Chondrocyte (in vitro differentiated cells): ENCODE measurements around the gene CFAP126. TPM values are rescaled to one million over a fixed set of nuclear protein-coding genes. Genes with fewer than 3 reads are reported as not detected.
A peak's percentile ranks its signal among the peaks of the same experiment; 100 is the strongest.
"Not testable (repeated sequence)": the region's sequence is repeated elsewhere in the genome, so short reads cannot be mapped to it uniquely, and the experiment has no call there.

ENCODE experiments used
- DNase-seq: peaks from one replicate; pipeline ENCODE4 v3.0.0; 2021; ENCODE audit warnings: mixed read lengths, low spot score
- H3K27ac Mint-ChIP-seq: one replicate; pipeline ENCODE4 v1.8.0; 2021; ENCODE audit warnings: mild to moderate bottlenecking, moderate library complexity, mixed read lengths; ENCODE audit not compliant: unreplicated experiment
- H3K27me3 Mint-ChIP-seq: 2 replicates; pipeline ENCODE4 v1.8.0; 2021; ENCODE audit warnings: low read depth, mixed read lengths
- H3K36me3 Mint-ChIP-seq: 2 replicates; pipeline ENCODE4 v1.8.0; 2021; ENCODE audit warnings: low read depth, mixed read lengths
- H3K4me1 Mint-ChIP-seq: 2 replicates; pipeline ENCODE4 v1.8.0; 2021; ENCODE audit warnings: low read depth, mild to moderate bottlenecking, mixed read lengths
- H3K4me3 Mint-ChIP-seq: one replicate; pipeline ENCODE4 v1.8.0; 2021; ENCODE audit warnings: mild to moderate bottlenecking, moderate library complexity, mixed read lengths; ENCODE audit not compliant: unreplicated experiment
- H3K9me3 Mint-ChIP-seq: 2 replicates; pipeline ENCODE4 v1.8.0; 2021; ENCODE audit warnings: low read depth, mixed read lengths
- CTCF ChIP-seq: fragments of 200-600 bp; sonication (generic); IDR thresholded peaks from 2 replicates; pipeline ENCODE4 v1.5.0; 2021; ENCODE audit warnings: antibody characterized with exemption, mild to moderate bottlenecking, moderate library complexity
- long read RNA-seq: library from polyadenylated mRNA; stranded (forward); transcript quantifications from one replicate; pipeline ENCODE4 v2.0.0, GENCODE V29; 2021
- total RNA-seq: library from RNA; stranded (reverse); gene quantifications from 3 replicates; pipeline ENCODE4 v1.2.1, GENCODE V29; 2021

Gene CFAP126, protein sequence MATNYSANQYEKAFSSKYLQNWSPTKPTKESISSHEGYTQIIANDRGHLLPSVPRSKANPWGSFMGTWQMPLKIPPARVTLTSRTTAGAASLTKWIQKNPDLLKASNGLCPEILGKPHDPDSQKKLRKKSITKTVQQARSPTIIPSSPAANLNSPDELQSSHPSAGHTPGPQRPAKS
- not detected in 3 replicates for total RNA-seq
- long read RNA-seq = 0 reads

GRCh38 chr1:161367684-161368400, at the start of gene CFAP126:
CFAP126 (minus strand) TSS chr1:161367876; CDS start chr1:161367868, 8 bp downstream.
- no peaks in the 10 kb centered on the region for H3K27me3 Mint-ChIP-seq
- TF ChIP-seq CTCF = peak; percentile 70
- DNase-seq = no peak
- peaks cover 16% of the 10 kb centered on the region for H3K36me3 Mint-ChIP-seq
- peaks cover 7% of the 10 kb centered on the region for H3K4me1 Mint-ChIP-seq
- H3K27ac Mint-ChIP-seq = peak within 1 kb of the TSS; percentile 73
- H3K4me3 Mint-ChIP-seq = no peak within 1 kb of the TSS
- H3K9me3 Mint-ChIP-seq = no peaks in the 10 kb centered on the region

DNA sequence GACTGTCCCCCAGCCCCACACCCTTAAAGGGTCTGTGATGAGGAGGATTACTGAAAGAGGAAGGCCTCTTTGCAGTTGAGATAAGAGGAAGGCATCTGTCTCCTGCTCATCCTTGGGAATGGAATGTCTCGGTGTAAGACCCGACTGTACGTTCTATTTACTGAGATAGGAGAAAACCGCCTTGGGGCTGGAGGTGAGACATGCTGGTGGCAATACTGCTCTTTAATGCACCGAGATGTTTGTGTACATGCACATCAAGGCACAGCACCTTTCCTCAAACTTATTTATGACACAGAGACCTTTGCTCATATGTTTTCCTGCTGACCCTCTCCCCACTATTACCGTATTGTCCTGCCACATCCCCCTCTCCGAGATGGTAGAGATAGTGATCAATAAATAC, 45.4 kb upstream of the CFAP126 start:
- H3K27ac Mint-ChIP-seq, DNase-seq, H3K9me3 Mint-ChIP-seq, H3K27me3 Mint-ChIP-seq, H3K36me3 Mint-ChIP-seq, H3K4me1 Mint-ChIP-seq, H3K4me3 Mint-ChIP-seq: not testable (repeated sequence)

GRCh38 chr1:161410636-161410970, 42.9 kb upstream of the CFAP126 start:
- not testable (repeated sequence) for H3K4me3 Mint-ChIP-seq, H3K27me3 Mint-ChIP-seq, H3K36me3 Mint-ChIP-seq, H3K27ac Mint-ChIP-seq, H3K4me1 Mint-ChIP-seq, DNase-seq, H3K9me3 Mint-ChIP-seq

- not testable (repeated sequence) for H3K27ac Mint-ChIP-seq, H3K4me3 Mint-ChIP-seq, H3K36me3 Mint-ChIP-seq, DNase-seq, H3K27me3 Mint-ChIP-seq, H3K4me1 Mint-ChIP-seq, H3K9me3 Mint-ChIP-seq
Observed at GRCh38 chr1:161409848-161410635, 42.4 kb upstream of the CFAP126 start.

DNA sequence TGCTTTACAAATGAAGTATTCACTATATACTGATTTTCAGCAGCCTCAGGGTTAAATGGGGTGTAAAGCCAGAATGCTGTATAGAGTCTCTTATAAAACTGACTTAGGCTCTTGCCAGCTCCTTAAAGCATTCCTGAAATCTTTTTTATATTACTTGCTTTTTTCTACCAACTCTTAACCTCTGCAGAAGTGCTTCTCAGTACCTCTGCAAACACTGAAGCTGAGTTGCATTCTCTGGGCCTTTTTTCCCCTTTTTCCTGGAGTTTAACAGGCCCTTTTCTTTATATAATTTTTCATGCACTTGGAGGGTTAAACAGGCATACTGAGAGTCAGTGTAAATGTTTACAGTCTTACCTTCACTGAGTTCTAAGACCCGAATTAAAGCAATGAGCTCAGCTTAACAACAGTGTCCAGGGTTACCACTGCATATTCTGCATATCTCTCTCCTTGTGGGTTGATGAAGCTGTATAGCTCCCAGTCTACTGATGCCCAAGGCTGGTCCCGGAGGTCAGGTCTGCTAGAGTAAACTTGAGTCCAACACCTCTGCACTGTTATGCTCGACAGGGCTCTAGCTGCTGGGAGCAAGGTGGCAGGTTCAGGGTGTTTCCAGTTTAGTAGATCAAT, 40.9 kb upstream of the CFAP126 start:
- no peaks in the 10 kb centered on the region for H3K4me1 Mint-ChIP-seq
- no peaks in the 10 kb centered on the region for H3K9me3 Mint-ChIP-seq
- DNase-seq = no peak
- no peak overlapping the region for H3K4me3 Mint-ChIP-seq
- H3K27me3 Mint-ChIP-seq = no peaks in the 10 kb centered on the region
- no peak for TF ChIP-seq CTCF
- no peaks in the 10 kb centered on the region for H3K36me3 Mint-ChIP-seq
- H3K27ac Mint-ChIP-seq = no peak overlapping the region

DNA sequence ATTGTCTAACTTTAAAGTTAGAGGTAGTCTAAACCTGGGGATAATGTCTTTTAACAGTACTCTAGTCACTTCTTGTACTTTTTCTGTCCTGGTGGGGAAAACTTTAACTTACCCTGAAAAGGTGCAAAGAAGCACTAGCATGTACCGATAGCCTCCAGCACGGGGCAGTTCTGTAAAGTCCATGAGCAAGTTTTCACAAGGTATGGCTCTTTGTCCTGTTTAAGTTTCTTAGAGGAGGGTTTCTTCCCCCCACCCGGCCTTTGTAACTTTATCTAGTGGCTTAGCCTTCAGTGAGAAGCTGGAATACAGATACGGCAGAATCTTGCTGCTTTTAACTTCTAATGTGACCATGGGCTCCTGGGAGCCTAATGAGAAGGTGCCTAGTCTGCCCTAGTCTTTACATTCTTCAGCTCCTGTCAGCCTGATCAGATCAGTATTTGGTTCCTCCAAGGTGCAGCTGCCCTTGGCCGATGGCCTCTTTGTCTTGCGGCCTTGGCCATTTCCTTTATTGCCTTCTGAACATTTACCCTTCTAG, 39.8 kb upstream of the CFAP126 start:
- DNase-seq = no peak
- no peak overlapping the region for H3K27ac Mint-ChIP-seq
- no peak for TF ChIP-seq CTCF
- no peaks in the 10 kb centered on the region for H3K9me3 Mint-ChIP-seq
- no peak overlapping the region for H3K4me3 Mint-ChIP-seq
- no peaks in the 10 kb centered on the region for H3K4me1 Mint-ChIP-seq
- H3K27me3 Mint-ChIP-seq = no peaks in the 10 kb centered on the region
- no peaks in the 10 kb centered on the region for H3K36me3 Mint-ChIP-seq

DNA sequence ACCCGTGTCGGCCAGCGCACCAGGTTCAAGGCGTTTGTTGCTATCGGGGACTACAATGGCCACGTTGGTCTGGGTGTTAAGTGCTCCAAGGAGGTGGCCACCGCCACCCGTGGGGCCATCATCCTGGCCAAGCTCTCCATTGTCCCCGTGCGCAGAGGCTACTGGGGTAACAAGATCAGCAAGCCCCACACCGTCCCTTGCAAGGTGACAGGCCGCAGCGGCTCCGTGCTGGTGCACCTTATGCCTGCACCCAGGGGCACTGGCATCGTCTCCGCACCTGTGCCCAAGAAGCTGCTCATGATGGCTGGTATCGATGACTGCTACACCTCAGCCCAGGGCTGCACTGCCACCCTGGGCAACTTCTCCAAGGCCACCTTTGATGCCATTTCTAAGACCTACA, 38.9 kb upstream of the CFAP126 start:
- not testable (repeated sequence) for H3K27me3 Mint-ChIP-seq, H3K9me3 Mint-ChIP-seq, H3K4me3 Mint-ChIP-seq, H3K4me1 Mint-ChIP-seq, H3K36me3 Mint-ChIP-seq, DNase-seq, H3K27ac Mint-ChIP-seq
